Ovary (tissue), 3 donors: ENCODE data around the gene ADAMTS14.

Experiments
- POLR2A ChIP-seq: fragments of 450-650 bp; IDR thresholded peaks from one replicate; pipeline ENCODE4 v1.6.1; 2017; ENCODE audit warnings: antibody characterized with exemption, mild to moderate bottlenecking, moderate library complexity
- TF ChIP-seq, protein P1 (sequence below), 3 donors: fragments of 450-650 bp in 2 of 3; fragments of 200-600 bp in 1 of 3; IDR thresholded peaks; one replicate each; pipeline versions ENCODE4 v1.5.1 to v1.8.0; 2016 to 2022; ENCODE audit warnings: antibody characterized with exemption in 3 of 3, mild to moderate bottlenecking in 1 of 3
- donor health status: DM: no; HTN: no; CAD: no.

DNA sequence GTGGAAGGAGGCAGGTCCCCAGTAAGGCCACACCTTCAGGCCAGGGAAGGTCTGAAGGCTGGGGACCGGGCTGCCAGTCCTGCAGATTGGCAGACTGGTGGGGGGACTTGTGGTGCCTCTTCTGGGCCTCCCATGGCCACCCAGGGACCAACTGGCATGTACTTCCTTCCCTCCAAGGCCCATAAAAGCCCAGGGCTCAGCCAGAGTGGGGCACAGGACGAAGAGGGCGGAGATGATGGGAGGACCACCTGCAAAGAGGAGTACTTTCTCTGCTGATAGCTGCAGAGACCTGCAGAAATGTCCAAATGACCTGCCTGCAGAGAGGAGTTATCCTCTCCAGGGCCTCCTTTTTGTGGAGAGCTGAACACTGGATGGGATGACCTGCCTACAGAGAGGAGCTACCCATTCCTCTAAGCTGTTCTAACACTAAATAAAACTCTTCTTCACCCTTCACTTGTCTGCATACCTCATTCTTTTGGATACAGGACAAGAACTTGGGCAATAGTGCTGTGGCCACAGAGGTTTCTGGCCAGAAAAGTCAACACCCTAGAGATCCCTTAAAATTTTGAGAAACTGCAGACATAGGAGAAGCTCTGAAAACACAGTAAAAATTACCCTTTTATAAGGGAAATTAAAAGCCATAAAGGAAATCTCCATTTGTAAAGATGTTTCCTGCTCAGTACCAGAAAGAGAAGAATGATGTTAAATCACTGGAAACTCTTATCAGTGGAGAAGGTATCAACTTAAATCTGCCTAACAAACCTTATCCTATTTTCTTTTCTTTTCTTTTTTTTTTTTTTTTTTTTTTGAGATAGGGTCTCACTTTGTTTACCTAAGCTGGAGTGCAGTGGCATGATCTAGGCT, 49.1 kb upstream of the ADAMTS14 start:
- TF ChIP-seq, protein P1, sequence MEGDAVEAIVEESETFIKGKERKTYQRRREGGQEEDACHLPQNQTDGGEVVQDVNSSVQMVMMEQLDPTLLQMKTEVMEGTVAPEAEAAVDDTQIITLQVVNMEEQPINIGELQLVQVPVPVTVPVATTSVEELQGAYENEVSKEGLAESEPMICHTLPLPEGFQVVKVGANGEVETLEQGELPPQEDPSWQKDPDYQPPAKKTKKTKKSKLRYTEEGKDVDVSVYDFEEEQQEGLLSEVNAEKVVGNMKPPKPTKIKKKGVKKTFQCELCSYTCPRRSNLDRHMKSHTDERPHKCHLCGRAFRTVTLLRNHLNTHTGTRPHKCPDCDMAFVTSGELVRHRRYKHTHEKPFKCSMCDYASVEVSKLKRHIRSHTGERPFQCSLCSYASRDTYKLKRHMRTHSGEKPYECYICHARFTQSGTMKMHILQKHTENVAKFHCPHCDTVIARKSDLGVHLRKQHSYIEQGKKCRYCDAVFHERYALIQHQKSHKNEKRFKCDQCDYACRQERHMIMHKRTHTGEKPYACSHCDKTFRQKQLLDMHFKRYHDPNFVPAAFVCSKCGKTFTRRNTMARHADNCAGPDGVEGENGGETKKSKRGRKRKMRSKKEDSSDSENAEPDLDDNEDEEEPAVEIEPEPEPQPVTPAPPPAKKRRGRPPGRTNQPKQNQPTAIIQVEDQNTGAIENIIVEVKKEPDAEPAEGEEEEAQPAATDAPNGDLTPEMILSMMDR (IDR thresholded peaks at IDR 0.05), result no peak
- TF ChIP-seq POLR2A, result no peak
